ENCODE results near the gene ZNF469.

DNA sequence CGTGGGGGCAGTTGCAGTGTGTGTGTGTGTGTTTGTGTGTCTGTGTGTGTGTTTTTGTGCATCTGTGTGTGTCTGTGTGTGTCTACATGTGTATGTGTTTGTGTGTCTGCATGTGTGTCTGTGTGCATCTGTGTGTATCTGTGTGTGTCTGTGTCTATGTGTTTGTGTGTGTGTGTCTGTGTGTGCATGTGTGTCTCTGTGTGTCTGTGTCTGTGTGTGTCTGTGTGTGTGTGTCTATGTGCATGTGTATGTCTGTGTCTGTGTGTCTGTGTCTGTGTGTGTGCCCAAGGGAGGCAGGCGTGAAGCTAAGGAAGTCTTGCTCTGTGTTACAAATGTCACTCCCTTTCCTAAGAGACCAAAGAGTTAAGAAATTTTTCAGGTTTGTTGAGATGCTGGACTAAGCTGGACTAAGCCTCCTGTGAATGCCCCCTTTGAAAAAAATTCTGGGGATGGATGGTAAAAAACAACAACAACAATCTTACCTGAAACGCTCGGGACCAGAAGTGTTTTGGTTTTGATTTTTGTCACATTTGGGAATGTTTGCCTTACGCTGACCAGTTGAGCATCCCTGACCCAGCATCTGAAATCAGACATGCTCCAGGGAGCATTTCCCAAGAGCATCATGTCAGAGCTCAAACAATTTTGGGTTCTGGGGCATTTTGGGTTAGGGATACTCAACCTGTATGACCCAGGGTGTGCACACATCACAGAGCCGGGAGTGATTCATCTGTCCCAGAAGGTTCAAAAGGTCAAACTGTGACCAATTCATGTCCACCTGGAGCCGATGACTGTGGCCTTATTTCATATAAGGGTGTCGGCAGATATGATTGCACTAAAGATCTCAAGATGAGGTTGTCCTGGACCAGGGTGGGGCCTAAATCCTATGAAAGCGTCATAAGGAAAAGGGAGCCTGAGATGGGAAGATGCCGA lies 48.6 kb upstream of the ZNF469 start:
- TF ChIP-seq, protein P1, sequence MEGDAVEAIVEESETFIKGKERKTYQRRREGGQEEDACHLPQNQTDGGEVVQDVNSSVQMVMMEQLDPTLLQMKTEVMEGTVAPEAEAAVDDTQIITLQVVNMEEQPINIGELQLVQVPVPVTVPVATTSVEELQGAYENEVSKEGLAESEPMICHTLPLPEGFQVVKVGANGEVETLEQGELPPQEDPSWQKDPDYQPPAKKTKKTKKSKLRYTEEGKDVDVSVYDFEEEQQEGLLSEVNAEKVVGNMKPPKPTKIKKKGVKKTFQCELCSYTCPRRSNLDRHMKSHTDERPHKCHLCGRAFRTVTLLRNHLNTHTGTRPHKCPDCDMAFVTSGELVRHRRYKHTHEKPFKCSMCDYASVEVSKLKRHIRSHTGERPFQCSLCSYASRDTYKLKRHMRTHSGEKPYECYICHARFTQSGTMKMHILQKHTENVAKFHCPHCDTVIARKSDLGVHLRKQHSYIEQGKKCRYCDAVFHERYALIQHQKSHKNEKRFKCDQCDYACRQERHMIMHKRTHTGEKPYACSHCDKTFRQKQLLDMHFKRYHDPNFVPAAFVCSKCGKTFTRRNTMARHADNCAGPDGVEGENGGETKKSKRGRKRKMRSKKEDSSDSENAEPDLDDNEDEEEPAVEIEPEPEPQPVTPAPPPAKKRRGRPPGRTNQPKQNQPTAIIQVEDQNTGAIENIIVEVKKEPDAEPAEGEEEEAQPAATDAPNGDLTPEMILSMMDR (IDR thresholded peaks at IDR 0.05) = no peak
- no peak for TF ChIP-seq EP300 (IDR thresholded peaks at IDR 0.05)
